ENCODE measurements around the gene PHF10. TPM values are rescaled to one million over a fixed set of nuclear protein-coding genes. Genes with fewer than 3 reads are reported as not detected.

Gene PHF10
- total and polyA plus RNA-seq, 2 donors (not counting 3 experiments of a cell fraction or from before 2014, with no cell fraction given) = 19.1 to 62.4 TPM

DNA sequence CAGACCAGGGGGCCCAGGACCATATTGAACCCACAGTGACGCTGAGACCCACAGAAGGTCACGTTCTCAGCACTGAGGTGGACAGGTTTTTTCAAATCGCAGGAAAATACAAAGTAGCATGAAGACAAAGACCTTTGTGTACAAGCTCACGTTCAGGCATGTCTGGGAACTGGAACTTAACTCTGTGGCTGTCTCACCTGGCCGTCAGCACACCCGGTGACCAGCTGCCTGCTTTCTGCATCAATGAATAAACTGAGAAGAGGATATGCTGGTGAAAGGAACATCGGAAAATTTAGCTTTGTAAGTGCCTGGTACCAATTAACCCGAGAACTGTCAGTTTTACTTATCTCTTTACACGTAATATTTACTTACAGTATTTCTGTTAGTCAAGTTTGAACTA lies 59.0 kb downstream of the PHF10 start:
- peaks cover 18% of the 10 kb centered on the region for H3K4me1 ChIP-seq (ENCODE audit: control insufficient read depth, extremely low read depth, insufficient read depth, low read length)
- H3K4me3 ChIP-seq (replicated peaks in 1 of 3; ENCODE audit: insufficient read depth in 1 of 3, low read depth in 1 of 3, low read length in 3 of 3) = no peak overlapping the region
- DNase-seq (ENCODE audit: low read depth, low spot score) (no peak), FAIRE-seq (no peak)
- H3K9ac ChIP-seq (replicated peaks; ENCODE audit: extremely low read depth, insufficient read depth, low read length) = no peak overlapping the region
- H3K79me2 ChIP-seq (ENCODE audit: control insufficient read depth, insufficient read depth, low read length) = no peaks in the 10 kb centered on the region
- BruUV-seq (replicated peaks) = no TSS peak
- no peaks in the 10 kb centered on the region for H3K9me1 ChIP-seq (replicated peaks; ENCODE audit: control insufficient read depth, extremely low read depth, insufficient read depth, low read length)
- TF ChIP-seq JUN (IDR thresholded peaks at IDR 0.05; ENCODE audit: borderline replicate concordance, insufficient read depth, insufficient read length, low read depth) (no peak), EZH2 (IDR thresholded peaks at IDR 0.05; ENCODE audit: borderline replicate concordance, low read depth, low read length, severe bottlenecking) (no peak), CTCF (IDR thresholded peaks at IDR 0.05; ENCODE audit: extremely low read depth in 1 of 2, insufficient read depth in 1 of 2, low read depth in 1 of 2, low read length in 2 of 2) (no peak), GATA2 (IDR thresholded peaks at IDR 0.05; ENCODE audit: insufficient read depth, insufficient read length, low read depth, low read length) (no peak), POLR2A (IDR thresholded peaks at IDR 0.05; ENCODE audit: low read depth, low read length) (no peak), FOS (IDR thresholded peaks at IDR 0.05; ENCODE audit: borderline replicate concordance, insufficient read depth, low read length) (no peak), POLR2AphosphoS5 (IDR thresholded peaks at IDR 0.05; ENCODE audit: insufficient read depth, low read depth, low read length) (no peak), MYC (IDR thresholded peaks at IDR 0.05; ENCODE audit: low read depth, low read length) (no peak)
- TF ChIP-seq, protein P1, sequence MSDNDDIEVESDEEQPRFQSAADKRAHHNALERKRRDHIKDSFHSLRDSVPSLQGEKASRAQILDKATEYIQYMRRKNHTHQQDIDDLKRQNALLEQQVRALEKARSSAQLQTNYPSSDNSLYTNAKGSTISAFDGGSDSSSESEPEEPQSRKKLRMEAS (IDR thresholded peaks at IDR 0.05; ENCODE audit: insufficient read depth, insufficient read length) = no peak
- intact Hi-C loops (cut with micrococcal nuclease) = no loop called here
- dilution Hi-C loops (cut with MboI; ENCODE audit: extremely low pct_ligation_motif_present, low sequenced_read_pairs) = no loop called here
- H3K27me3 ChIP-seq (ENCODE audit: control insufficient read depth in 2 of 2, insufficient read depth in 2 of 2, low read length in 2 of 2) = no peaks in the 10 kb centered on the region
- H3K9me3 ChIP-seq (replicated peaks; ENCODE audit: control insufficient read depth, insufficient read depth, low read length) = no peaks in the 10 kb centered on the region
- H4K20me1 ChIP-seq (replicated peaks; ENCODE audit: control insufficient read depth, extremely low read depth, insufficient read depth, low read length) = no peaks in the 10 kb centered on the region
- ChIA-PET POLR2A (no interaction called here), CTCF (no interaction called here)
- peaks cover 2 to 22% of the 10 kb centered on the region in 2 experiments for H3K36me3 ChIP-seq (ENCODE audit: control insufficient read depth in 2 of 2, extremely low read depth in 1 of 2, insufficient read depth in 2 of 2, low read length in 2 of 2)
- no peak overlapping the region for H3K27ac ChIP-seq (ENCODE audit: insufficient read depth, low read depth, low read length)
- H3K4me2 ChIP-seq (ENCODE audit: insufficient read depth, low read length) = no peak overlapping the region
- no peak overlapping the region for H2AFZ ChIP-seq (ENCODE audit: low read depth, low read length)
